ENCODE measurements around the gene RPS3.

DNA sequence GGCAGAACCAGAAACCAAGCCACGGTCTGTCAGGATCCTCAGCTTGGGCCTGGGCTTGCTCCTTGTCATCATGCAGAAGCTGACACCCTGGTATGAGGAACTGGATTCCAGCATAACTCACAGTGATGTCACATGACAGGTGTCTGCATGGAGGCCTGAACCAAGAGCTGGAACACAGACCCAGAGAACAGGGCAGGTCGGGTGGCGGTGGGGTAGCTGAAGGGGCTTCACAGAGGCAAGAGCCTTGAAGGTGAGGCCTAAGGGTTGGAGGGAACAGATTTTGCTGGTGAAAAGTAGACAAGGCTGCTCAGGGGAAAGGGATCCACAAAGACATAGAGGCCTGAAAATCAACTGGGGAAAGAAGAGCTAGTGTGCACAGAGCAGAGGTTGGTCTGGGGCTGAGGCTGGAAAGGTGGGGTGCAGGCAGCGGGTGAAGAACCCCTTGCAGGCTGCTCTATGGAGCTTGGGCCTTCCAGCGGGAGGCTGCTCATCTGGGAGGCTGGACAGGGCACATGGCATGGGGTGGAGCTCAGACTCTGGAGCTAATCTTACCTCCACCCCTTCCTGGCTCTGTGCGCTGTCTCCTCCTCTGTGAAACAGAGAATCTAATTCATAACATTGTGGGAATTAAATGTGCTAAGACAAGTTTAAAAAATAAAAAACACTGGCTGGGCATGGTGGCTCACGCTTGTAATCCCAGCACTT lies 18.4 kb upstream of the RPS3 start:
- TF ChIP-seq SUZ12 (IDR thresholded peaks at IDR 0.05), result no peak
- TF ChIP-seq L3MBTL2 (conservative IDR thresholded peaks at IDR 0.05), result no peak
- TF ChIP-seq CTBP1 (IDR thresholded peaks at IDR 0.05; ENCODE audit: borderline replicate concordance), result no peak
- no peak for TF ChIP-seq NFRKB (IDR thresholded peaks at IDR 0.05)
- TF ChIP-seq SP1 (IDR thresholded peaks at IDR 0.05), result no peak
- TF ChIP-seq FOXM1 (IDR thresholded peaks at IDR 0.05; ENCODE audit: borderline replicate concordance), result no peak
- no peak for TF ChIP-seq ELF4 (IDR thresholded peaks at IDR 0.05)
- no peak for TF ChIP-seq FOXA1 (IDR thresholded peaks at IDR 0.05)
- TF ChIP-seq ZNF384 (IDR thresholded peaks at IDR 0.05), result no peak
- TF ChIP-seq, protein P1, sequence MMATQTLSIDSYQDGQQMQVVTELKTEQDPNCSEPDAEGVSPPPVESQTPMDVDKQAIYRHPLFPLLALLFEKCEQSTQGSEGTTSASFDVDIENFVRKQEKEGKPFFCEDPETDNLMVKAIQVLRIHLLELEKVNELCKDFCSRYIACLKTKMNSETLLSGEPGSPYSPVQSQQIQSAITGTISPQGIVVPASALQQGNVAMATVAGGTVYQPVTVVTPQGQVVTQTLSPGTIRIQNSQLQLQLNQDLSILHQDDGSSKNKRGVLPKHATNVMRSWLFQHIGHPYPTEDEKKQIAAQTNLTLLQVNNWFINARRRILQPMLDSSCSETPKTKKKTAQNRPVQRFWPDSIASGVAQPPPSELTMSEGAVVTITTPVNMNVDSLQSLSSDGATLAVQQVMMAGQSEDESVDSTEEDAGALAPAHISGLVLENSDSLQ (IDR thresholded peaks at IDR 0.05), result no peak
- no peak for TF ChIP-seq HDGF (IDR thresholded peaks at IDR 0.05; ENCODE audit: borderline replicate concordance)

Data from HEK293T (cell line).